Nephron (organoid): ENCODE data around the gene PDGFD.

Experiments
- H3K27ac Mint-ChIP-seq, 3 experiments: 2 replicates each; pipeline ENCODE4 v1.8.0; 2020; ENCODE audit warnings: mixed read lengths in 3 of 3, mild to moderate bottlenecking in 2 of 3, moderate library complexity in 1 of 3
- H3K27me3 Mint-ChIP-seq: 2 replicates; pipeline ENCODE4 v1.8.0; 2021; ENCODE audit warnings: low read depth, mild to moderate bottlenecking, moderate library complexity, mixed read lengths
- H3K36me3 Mint-ChIP-seq: 2 replicates; pipeline ENCODE4 v1.8.0; 2020; ENCODE audit warnings: low read depth, mixed read lengths
- H3K4me1 Mint-ChIP-seq: 2 replicates; pipeline ENCODE4 v1.8.0; 2020; ENCODE audit warnings: mixed read lengths
- H3K4me3 Mint-ChIP-seq, 3 experiments: 2 replicates each; pipeline ENCODE4 v1.8.0; 2020; ENCODE audit warnings: mild to moderate bottlenecking in 3 of 3, mixed read lengths in 3 of 3, moderate library complexity in 2 of 3
- H3K9me3 Mint-ChIP-seq: 2 replicates; pipeline ENCODE4 v1.8.0; 2020; ENCODE audit warnings: mixed read lengths
- TF ChIP-seq, protein P1 (sequence below), 3 experiments: fragments of 200-600 bp; sonication (generic); IDR thresholded peaks; one replicate each; pipeline ENCODE4 v1.5.0; 2021; ENCODE audit warnings: antibody characterized with exemption in 3 of 3; ENCODE audit not compliant: unreplicated experiment in 3 of 3

PDGFD gene

GRCh38 chr11:104046331-104046730 is 117.6 kb downstream of the PDGFD start:
- Mint-ChIP-seq H3K27me3 (no peaks in the 10 kb centered on the region), H3K36me3 (no peaks in the 10 kb centered on the region), H3K4me1 (no peaks in the 10 kb centered on the region), H3K27ac (no peak overlapping the region), H3K9me3 (no peaks in the 10 kb centered on the region), H3K4me3 (no peak overlapping the region)
- TF ChIP-seq, protein P1, sequence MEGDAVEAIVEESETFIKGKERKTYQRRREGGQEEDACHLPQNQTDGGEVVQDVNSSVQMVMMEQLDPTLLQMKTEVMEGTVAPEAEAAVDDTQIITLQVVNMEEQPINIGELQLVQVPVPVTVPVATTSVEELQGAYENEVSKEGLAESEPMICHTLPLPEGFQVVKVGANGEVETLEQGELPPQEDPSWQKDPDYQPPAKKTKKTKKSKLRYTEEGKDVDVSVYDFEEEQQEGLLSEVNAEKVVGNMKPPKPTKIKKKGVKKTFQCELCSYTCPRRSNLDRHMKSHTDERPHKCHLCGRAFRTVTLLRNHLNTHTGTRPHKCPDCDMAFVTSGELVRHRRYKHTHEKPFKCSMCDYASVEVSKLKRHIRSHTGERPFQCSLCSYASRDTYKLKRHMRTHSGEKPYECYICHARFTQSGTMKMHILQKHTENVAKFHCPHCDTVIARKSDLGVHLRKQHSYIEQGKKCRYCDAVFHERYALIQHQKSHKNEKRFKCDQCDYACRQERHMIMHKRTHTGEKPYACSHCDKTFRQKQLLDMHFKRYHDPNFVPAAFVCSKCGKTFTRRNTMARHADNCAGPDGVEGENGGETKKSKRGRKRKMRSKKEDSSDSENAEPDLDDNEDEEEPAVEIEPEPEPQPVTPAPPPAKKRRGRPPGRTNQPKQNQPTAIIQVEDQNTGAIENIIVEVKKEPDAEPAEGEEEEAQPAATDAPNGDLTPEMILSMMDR (IDR thresholded peaks at IDR 0.05; ENCODE audit: unreplicated experiment in 3 of 3): no peak

GRCh38 chr11:104043678-104044239 is 120.2 kb downstream of the PDGFD start:
- Mint-ChIP-seq H3K27ac (no peak overlapping the region), H3K4me1 (no peaks in the 10 kb centered on the region), H3K36me3 (no peaks in the 10 kb centered on the region), H3K9me3 (no peaks in the 10 kb centered on the region), H3K27me3 (no peaks in the 10 kb centered on the region), H3K4me3 (no peak overlapping the region)
- TF ChIP-seq, protein P1 (IDR thresholded peaks at IDR 0.05; ENCODE audit: unreplicated experiment in 3 of 3): no peak

- TF ChIP-seq, protein P1 (IDR thresholded peaks at IDR 0.05; ENCODE audit: unreplicated experiment in 3 of 3): no peak
- Mint-ChIP-seq H3K4me1 (no peaks in the 10 kb centered on the region), H3K27ac (no peak overlapping the region), H3K36me3 (no peaks in the 10 kb centered on the region), H3K27me3 (no peaks in the 10 kb centered on the region), H3K9me3 (no peaks in the 10 kb centered on the region), H3K4me3 (no peak overlapping the region)
Measured at GRCh38 chr11:104043142-104043541, 120.8 kb downstream of the PDGFD start.

- Mint-ChIP-seq H3K4me3 (no peak overlapping the region), H3K4me1 (no peaks in the 10 kb centered on the region), H3K27me3 (no peaks in the 10 kb centered on the region), H3K9me3 (no peaks in the 10 kb centered on the region), H3K36me3 (no peaks in the 10 kb centered on the region), H3K27ac (no peak overlapping the region)
- TF ChIP-seq, protein P1 (IDR thresholded peaks at IDR 0.05; ENCODE audit: unreplicated experiment in 3 of 3): no peak
Measured at GRCh38 chr11:104041792-104042191, 122.2 kb downstream of the PDGFD start.

DNA sequence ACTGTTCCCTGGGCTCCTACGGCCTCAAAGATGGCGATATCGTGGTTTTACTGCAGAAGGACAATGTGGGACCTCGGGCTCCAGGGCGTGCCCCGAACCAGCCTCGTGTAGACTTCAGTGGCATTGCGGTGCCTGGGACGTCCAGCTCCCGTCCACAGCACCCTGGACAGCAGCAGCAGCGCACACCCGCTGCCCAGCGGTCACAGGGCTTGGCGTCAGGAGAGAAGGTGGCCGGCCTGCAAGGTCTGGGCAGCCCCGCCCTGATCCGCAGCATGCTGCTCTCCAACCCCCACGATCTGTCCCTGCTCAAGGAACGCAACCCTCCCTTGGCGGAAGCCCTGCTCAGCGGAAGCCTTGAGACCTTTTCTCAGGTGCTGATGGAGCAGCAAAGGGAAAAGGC is 127.0 kb downstream of the PDGFD start:
- TF ChIP-seq, protein P1 (IDR thresholded peaks at IDR 0.05; ENCODE audit: unreplicated experiment in 3 of 3): no peak
- H3K4me1 Mint-ChIP-seq: no peaks in the 10 kb centered on the region
- no peak overlapping the region for H3K27ac Mint-ChIP-seq
- H3K4me3 Mint-ChIP-seq: no peak overlapping the region
- no peaks in the 10 kb centered on the region for H3K27me3 Mint-ChIP-seq
- no peaks in the 10 kb centered on the region for H3K9me3 Mint-ChIP-seq
- no peaks in the 10 kb centered on the region for H3K36me3 Mint-ChIP-seq

- no peaks in the 10 kb centered on the region for H3K27me3 Mint-ChIP-seq
- H3K36me3 Mint-ChIP-seq: no peaks in the 10 kb centered on the region
- H3K4me3 Mint-ChIP-seq: no peak within 1 kb of the TSS
- peaks cover 2% of the 10 kb centered on the region for H3K9me3 Mint-ChIP-seq
- H3K27ac Mint-ChIP-seq: no peak within 1 kb of the TSS
- TF ChIP-seq, protein P1 (IDR thresholded peaks at IDR 0.05; ENCODE audit: unreplicated experiment in 3 of 3): no peak
- H3K4me1 Mint-ChIP-seq: no peaks in the 10 kb centered on the region
Measured at GRCh38 chr11:104036588-104036987, 127.4 kb downstream of the PDGFD start, which contains the start of gene DDI1. TSS of gene DDI1 (plus strand) at chr11:104036640. CDS start at chr11:104036823, 183 bp downstream.
